NCI-H2107 treated with DMSO at 0.1 percent for 48 hours (cell line): ENCODE measurements around the gene ACTG1.

Experiments
- DNase-seq: peaks from one replicate; lab custom pipeline; 2025; ENCODE audit not compliant: unreplicated experiment; lab: John Stamatoyannopoulos, UW

Gene ACTG1

GRCh38 chr17:81518113-81518784 lies 5.7 kb upstream of the ACTG1 start:
- peak; percentile 67 for DNase-seq

DNA sequence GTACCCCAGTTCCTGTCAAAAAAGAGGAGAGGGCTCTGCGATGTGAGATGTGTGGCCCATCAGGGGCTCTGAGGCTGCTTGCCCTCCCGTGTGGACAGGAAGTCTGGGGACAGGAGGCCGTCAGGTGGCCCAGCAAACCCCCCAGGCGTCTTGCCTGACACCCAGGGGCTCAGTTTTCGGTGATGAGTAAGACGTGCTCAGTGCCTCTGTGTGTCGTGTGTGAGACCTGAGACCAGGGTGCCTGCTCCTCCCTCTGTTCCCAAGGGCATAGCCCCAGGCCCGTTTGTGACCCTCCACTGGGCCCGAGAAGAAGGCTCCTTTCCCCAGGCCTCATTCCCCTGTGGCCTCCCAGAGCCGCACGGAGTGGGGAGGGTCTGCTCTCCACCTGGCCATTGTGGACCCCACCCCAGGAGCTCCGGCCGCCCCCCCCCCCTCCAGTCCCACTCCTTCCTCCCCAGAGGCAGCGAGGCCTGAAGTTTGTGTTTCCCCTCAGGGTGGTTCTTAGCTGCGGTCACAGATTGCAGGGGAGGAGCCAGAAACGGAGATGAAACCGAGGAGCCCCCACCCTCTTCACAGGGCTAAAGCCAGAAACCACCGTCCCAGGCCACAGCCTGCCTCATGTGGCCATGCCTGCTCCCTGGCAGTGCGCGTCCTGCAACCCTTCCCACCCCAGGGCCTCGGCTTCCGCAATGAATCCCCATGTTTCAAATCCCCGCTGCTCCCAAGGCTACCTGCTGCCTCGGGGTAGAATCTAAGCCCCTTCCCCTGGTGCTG lies 4.9 kb upstream of the ACTG1 start:
- DNase-seq: no peak

DNA sequence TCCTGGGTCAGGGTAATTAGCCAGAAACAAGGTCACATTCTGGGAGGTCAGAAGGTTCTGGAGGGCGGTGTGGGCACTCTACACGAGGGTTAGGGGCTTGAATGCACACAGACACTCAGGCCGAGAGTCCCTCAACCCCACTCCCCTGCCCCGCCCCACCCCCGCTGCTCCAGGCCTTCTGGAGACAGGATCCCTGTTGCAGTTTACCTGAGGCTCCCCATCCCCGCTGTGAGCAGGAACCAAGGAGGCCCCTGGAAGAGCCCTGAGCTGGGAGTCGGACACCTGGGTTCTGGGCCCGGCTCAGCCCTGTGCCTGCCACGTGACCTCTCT lies 4.4 kb upstream of the ACTG1 start:
- no peak for DNase-seq

DNA sequence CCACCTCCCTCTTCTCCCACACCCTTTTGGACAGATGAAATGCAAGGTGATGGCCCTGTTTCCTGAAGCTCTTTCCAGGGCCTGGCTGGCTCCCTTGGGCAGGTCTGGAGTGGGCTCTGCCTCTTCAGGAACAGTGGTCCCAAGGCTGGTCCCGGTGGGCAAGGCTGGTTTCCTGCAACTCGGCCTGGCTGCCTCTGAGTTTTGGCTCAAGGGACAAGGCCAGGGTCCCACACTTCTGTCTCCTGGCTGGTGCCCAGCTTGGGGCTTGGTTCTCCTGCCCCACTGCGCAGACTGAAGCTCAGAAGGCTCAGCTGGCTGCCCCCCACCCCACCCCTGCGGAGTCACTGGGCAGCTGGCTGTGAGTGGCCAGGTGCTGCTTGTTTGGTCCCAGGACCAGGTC lies 3.8 kb upstream of the ACTG1 start:
- no peak for DNase-seq

GRCh38 chr17:81515530-81516041 lies 3.0 kb upstream of the ACTG1 start:
- DNase-seq: no peak

- peak; percentile 48 for DNase-seq
These were observed 2.3 kb upstream of the ACTG1 start for GRCh38 chr17:81514739-81515529.

DNA sequence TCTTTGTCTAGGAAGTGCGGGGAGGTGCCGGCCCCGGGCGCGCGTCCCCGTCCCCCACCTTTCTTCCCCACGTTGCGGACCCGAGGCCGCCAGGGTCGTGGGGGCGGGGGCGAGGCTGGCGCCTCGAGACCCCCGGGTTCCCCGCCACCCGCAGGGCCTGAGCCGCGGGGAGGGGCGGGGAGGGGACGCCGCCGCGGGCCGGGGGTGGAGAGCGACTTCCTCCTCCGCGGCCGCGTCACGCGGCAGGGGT lies 1.8 kb upstream of the ACTG1 start:
- DNase-seq: no peak

- peak; percentile 45 for DNase-seq
These were observed 1.3 kb upstream of the ACTG1 start for GRCh38 chr17:81513753-81514488.

DNA sequence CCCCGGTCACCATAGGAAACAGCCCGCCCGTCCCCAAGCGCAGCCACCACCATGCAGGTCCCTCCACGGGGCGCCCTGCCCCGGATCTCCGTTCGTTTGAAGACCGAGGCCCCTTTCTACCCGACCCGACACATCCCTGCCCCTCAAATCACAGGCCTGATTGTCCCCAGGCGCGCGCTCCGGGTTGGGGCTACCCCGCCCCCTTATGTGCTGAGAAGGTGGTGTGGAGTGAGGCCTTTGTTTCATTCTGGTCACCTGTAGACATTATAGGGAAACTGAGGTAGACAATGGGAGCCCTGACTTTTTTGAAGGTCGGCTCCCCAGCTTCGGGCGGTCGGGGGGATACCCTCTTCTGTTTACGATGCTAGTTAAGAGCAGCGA lies 763 bp upstream of the ACTG1 start:
- peak; percentile 51 for DNase-seq

- DNase-seq: no peak
These were observed 616 bp downstream of the ACTG1 start for GRCh38 chr17:81511804-81512561.

DNA sequence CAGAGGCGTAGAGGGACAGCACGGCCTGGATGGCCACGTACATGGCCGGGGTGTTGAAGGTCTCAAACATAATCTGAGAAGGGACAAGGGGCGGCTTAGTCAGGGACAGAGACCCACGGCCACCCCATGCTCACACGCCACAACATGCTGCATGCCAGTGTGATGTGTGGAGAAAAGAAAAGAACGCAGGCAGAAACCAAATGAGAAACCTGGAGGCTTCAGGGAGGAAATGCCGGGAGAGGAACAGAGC lies 1.1 kb downstream of the ACTG1 start:
- no peak for DNase-seq

DNA sequence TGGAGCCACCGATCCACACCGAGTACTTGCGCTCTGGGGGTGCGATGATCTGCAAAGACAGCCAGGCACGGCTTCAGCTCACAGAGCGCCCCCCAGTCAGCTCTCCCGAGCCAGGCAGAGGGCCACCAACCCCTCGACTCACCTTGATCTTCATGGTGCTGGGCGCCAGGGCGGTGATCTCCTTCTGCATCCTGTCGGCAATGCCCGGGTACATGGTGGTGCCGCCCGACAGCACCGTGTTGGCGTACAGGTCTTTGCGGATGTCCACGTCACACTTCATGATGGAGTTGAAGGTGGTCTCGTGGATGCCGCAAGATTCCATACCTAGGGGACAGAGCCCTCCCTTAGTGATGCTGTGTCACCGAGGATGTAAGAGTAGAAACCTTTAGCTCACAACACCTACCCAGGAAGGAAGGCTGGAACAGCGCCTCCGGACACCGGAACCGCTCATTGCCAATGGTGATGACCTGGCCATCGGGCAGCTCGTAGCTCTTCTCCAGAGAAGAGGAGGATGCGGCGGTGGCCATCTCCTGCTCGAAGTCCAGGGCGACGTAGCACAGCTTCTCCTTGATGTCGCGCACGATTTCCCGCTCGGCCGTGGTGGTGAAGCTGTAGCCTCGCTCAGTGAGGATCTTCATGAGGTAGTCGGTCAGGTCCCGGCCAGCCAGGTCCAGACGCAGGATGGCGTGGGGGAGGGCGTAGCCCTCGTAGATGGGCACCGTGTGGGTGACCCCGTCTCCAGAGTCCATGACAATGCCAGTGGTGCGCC lies 1.6 kb downstream of the ACTG1 start:
- DNase-seq: no peak

GRCh38 chr17:81509972-81510784 lies 2.4 kb downstream of the ACTG1 start:
- no peak for DNase-seq

DNA sequence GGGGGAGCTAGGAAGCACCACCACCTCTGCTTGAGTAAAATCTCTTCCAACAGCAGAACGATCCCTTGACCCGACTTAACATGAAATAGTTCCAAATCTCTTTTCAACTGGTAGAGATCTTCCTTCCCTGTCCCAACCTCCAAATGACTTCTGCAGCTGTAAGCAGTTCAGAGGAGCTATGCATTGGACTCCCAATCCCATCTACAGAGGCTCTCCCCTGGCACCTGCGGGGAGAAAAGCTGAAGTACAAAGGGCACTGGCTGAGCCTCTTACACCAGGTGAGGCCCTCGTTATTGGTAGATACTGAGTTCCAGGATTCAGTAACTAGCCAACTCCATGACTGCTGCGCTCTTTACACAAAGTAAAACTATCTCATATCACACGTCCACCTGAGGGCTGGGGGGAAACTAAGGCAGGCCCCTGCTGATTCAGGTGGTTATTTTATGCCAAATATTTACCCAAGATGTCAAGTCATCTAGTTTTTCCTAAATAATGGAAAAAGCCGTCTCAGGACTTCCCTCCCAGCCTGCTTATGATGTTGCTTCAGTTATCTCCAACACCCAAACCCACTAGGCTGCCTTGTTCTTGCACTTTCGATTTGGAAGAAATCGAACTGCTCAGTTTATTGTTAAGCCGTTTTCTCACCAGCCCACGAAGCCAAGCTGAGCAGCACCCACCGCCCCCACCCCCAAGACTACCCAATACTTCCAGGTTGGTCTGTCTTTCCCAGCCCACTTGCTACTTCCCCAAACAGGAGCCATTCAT lies 3.2 kb downstream of the ACTG1 start:
- no peak for DNase-seq

- DNase-seq: no peak
These were observed 3.9 kb downstream of the ACTG1 start for GRCh38 chr17:81508639-81509206.

DNA sequence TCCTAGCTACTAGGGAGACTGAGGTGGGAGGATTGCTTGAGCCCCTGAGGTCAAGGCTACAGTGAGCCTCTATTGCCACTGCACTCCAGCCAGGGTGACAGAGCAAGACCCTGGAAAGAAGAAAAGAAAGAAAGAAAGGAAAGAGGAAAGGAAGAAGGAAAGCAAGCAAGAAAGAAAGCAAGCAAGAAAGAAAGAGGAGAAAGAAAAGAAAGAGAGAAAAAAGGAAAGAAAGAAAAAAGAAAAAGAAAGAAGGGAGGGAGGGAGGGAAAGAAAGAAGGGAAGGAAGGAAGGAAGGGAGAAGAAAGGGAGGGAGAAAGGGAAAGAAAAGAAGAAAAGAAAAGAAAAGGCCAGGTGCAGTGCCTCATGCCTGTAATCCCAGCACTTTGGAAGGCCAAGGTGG lies 9.0 kb downstream of the ACTG1 start:
- no peak for DNase-seq

DNA sequence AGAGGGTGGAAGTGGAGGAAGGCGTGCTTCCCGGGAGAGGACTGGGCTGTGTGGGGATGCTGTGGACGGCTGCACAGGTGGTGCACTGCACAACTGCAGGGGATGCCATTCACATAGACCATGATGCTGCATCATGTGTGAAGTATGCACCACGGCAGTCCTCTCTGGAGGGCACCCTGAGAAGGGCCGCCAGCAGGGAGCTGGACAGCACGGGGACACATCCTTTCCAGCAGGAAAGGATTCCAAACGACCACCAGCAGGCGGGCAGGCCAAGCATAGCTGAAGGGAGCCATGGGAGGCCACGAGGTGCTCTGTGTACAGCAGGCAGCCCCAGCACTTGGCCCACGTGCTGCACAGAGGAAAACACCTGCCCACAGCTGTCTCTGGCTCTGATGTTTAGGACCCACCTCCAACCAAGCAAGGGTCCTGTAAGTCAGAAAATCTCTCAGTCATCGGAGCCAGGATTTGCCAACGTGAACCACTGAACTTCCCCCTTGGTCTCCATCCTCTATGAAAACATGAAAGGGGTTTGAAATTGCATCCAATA lies 10.1 kb downstream of the ACTG1 start:
- no peak for DNase-seq

DNA sequence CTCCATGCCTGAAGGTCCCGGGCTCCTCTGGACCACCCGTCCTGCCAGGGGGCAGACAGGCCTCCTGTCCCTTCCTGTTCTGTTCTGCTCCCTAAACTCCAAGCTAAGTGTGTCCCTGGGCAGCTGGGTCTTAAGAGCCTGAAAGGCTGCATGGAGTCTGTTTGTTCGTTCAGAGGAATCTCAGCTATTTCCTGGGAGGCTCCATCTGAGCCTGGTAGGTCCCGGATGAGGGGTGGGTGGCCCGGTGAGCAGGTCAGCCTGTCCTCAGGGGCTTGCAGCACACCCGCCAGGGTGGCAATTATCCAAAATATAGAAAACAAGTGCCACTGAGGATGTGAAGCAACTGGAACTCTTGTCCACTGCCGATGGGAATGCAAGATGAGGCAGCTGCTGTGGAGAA lies 12.6 kb downstream of the ACTG1 start:
- DNase-seq: no peak
